ENCODE results near the gene SMAD3.

Gene SMAD3

DNA sequence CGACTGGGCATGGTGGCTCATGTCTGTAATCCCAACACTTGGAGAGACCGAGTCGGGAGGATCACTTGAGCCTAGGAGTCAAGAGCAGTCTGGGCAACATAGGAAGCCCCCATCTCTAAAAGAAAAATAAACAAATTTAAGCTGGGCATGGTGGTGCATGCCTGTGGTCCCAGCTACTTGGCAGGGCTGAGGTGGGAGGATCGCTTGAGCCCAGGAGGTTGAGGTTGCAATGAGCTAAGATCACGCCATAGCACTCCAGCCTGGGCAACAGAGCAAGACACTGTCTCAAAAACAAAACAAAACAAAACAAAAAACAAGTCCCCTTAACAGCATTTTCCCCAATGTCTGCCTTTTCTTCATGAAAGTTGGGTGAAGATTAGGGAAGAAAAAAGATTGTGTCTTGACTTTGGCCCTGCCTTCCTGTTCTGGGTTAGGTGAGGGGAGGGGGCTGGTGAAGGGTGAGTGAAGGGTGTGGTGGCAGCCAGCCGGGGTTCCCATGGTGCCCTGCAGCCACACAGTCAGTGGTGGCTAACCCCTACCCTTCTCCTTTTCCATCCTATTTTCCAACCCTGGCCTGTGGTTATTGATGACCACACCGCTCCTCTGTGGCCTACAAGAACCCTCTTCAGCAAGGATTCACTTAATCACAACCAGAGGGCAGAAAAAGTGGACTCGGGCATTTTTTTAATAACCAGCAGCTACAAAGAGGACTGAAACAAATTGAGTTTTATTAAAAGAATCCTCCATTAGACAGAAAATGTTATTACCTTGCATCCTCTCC, 28.4 kb upstream of the SMAD3 start:
- DNase-seq (ENCODE audit: low read depth in 2 of 2) = no peak

DNA sequence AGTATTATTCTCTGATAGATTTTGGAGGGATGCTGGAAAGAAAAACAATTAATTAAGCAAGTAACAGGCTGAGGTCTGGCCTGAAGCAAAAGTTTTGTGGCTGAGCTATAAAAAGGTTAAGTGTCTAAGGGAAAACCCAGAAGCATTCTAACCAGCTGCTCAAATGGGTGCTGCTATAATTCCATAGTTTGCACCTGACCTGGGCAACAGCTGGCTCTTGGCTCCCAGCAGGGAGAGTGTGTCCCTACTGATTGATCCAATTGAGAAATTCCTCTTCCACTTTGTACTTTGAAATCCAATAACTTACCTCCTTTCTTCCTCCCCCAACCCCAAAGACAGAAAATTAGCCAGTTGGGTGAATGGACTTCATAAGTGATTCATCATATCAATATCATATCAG, 27.7 kb upstream of the SMAD3 start:
- no peak for DNase-seq (ENCODE audit: low read depth in 2 of 2)

DNA sequence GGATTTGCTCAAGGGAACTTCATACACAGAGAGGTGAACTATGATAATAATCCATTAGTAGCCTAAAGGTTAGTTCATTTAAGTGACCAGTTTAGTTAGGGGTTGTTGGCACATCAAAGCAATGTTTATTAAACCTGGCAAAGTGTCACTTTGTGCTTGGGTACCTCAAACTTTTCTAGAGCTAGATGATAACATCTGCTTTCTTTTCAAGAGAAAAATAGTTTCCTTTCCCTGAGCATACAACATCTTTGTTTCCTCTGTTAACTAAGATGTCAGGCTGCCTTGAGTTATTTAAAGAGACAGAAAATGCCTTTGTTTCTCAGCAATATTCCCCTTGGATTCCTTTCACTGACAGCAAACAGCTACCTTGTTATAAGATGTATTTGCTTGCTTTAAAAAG, 26.7 kb upstream of the SMAD3 start:
- DNase-seq (ENCODE audit: low read depth in 2 of 2) = no peak

DNA sequence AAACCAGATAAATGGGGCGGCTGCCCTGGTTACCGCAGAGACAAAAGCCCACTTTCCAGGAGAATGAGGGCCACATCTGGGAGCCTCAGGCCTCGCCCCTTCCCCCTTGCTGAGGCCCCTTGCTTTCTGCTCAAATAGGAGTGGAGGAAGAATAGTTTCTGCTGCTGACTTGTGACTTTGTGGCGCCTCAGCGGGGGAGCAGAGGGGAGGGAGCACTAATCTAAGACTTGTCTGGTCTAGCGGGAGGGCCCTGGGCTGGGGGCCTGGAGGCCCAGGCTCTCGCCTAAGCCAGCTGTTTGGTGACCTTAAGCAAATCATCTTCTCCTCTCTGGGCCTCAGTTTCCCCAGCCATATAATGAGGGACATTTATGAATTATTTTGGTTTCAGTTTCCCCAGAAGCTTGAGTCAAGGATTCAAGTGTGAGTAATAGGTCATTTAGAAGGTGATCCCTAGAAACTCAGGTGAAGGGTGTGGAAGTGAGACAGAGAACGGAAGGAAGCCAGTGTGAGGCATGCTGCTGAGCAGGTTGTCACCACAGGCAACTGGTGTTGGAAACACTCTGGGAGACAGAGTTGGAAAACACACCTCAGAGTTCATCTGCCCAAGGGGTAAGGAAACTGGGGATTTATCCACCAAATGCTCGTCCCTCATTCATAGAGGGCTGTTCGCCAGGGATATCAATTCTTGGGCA, 25.9 kb upstream of the SMAD3 start:
- DNase-seq (ENCODE audit: low read depth in 2 of 2) = no peak

DNA sequence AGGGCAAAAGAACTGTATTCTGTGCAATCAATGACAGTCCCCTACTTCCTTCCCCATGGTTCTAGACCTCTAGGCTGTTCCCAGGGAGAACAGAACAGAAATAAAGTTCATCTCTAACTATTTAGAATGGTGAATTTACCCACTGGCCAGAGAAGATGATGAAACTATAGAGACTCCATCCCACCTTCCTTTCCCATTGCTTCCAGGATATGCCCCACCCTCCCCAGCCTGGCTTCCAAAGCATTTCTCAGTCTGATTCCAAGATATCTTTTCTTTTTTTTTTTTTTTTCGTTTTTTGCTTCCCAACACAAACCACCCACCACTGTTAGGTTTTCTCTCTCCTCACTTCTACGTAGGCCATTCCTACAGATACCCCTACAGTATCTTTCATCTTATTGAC, 25.1 kb upstream of the SMAD3 start:
- no peak for DNase-seq (ENCODE audit: low read depth in 2 of 2)

DNA sequence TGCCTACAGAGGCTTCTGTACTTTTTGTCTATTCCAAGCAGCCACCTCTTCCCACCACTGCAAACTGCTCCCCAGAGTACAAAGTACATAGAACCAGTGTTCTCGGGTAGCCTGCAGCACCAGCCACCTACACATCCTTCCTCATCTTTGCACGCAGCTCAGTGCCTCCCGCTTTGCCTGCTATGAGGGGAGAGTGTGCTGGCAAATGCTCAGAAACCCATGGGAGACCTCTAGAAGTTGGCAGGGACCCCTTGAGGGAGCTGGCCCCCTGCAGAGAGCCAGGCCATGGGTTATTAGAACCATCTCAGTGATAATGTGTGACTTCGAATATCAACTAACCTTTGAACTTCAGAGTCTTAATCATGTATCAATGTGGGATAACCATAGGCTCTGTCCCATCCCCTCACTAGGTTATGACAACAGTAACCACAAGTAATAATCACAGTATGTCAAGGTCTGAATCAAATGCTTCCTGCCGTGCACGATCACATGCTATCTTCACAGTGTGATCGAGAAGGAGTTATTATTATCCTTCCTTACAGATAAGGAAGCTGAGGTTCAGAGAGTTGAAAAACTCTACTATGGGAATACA, 22.8 kb upstream of the SMAD3 start:
- no peak for DNase-seq (ENCODE audit: low read depth in 2 of 2)

DNA sequence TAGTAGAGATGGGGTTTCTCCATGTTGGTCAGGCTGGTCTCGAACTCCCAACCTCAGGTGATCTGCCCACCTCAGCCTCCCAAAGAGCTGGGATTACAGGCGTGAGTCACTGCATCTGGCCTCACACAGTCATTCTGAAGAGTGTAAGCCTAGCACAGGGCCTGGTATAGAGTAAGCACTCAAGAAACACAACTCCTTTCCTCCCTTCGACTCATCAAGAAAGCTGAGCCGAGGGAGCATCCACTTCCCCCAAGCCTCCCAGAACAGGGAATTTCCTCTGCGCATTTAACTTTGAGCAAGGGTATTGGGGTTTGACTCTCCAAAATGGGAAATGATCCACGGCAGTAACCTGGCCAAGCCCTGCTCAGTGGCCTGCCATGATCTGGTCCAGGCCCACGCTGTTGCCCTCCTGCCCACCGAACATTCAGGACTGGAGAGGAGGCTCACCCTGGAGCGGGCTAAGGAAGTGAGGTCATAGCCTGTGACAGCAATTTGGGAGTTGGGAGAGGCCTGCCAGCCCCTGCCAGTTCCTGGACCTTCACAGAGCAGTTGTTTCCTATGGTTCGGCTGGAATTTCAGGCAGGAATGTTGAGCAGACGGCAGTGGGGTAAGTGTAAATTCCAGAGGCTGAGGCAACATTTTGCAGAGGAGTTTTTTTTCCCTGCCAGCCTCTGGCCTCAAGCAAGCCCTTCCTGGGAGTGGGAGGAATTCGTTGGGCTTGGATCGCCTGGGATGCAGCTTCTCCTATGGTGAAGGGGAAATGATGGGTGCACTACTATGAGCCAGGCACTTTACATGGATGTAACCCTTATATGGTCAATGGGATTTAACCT, 21.2 kb upstream of the SMAD3 start:
- no peak for DNase-seq (ENCODE audit: low read depth in 2 of 2)

DNA sequence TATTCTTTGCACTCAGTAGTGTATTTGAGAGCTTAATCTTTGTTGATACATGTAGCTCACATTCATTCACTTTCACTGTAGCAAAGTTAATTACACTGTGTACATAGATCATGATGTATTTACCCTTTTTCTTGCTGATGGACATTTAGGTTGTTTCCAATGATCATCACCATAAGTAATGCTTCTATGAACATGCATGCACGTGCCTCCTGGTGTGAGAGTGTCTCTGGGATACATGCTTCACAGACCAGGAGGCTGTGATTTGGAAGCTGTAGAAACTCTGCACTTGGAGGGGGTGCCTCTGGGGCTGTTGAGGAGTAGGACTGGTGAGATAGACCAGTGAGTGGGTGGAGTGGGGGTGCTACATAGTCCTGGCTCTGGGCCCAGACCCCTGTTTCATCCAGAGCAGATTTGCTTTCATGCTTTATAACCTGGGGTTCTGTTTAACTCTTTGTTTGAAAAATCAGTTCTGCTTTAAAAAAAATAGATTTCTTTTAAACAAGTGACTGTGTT, 18.2 kb upstream of the SMAD3 start:
- DNase-seq (ENCODE audit: low read depth in 2 of 2) = no peak

DNA sequence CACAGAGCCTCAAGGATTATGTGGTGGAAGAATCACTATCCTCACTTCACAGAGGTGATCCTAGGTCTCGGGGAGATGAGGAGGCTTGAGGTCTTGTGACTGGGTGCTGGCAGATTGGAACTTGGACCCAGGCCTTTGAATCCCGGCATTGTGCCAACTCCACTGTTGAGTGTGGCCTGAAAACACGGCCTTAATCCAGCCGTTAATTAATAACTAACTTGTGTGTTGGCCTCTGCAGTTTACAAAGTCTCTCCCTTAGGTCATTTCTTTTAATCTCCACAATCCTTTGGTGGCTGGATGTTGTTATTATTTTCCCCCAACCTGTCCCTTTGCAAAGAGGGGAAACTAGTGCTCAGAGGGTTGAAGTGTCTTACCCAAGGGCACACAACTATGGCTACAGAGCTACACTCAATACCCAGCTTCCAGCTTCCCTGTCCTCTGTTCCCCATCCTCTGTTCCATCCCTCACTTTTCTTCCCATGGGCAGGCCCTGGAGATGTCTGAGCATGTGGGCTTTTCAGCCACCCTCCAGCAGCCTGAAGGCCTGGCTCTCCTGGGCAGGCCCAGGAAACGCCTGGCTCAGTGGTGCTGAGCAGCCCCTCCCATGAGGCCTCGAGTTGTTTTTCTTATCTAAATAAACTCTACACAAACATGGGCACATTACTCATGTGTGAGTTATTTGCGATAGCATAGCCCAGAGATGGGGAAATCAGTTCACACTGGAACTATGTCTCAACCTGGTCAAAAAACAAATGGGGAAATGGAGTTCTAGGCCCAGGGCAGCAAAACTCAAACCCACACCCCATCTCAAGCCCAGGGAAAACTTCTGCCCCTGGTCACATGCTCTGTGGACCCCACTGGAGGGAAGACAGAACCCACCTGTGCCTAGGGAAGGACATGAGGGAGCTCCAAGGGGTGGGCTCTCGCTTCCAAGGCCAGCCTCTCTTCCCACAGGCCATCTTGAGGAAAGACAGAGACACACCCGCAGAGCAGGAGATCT, 16.8 kb upstream of the SMAD3 start:
- DNase-seq (ENCODE audit: low read depth in 2 of 2) = no peak

DNA sequence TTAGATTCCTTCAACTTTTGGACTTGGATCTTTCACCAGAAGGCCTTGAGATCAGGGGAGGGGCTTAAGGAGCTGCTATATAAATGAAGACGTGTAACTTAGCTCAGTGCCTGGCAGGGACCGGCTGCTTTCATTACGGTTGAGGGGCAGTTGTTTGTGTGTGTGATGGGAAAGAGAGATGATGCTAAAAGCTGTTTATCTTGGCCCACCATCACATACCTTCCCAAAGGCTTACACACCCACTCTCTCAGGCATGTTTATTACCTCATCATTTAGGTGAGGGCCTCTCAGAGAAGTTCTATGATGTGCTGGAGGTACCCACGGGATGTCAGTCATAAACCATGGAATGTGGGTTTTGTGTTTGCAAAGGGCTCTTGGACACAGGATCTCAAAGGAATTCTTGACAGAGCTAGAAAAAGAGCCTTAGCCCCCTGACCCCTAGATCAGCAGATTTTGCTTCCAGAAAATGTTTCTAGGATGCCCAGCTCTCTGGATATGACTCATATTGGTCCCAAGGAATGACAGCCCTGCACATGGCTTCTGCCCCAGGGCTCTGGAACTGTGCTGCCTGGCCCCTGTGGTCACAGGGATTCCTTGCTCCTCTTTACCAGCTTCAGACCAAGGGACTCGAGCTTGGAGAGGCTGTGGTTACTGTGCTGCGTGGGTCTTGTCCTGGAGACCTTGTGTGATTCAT, 15.9 kb upstream of the SMAD3 start:
- no peak for DNase-seq (ENCODE audit: low read depth in 2 of 2)

DNA sequence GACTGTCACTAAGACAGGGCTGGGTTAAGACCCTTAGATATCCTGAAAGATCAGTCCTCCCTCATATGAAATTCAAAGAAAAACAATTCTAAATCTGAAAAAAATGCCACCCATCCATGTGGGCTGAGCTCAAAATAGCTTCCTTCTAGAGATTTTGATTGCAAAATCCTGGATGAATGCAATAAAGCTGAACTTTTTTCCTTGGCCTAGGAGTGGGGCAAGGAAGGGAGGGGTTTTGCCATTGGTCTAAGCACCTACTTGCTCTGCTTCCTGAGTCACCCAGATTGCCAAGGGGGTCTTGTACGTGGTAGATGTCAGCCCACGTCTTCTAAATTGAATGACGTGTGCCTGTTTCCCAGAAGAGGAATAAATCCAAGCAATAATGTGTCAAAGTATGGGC, 15.3 kb upstream of the SMAD3 start:
- no peak for DNase-seq (ENCODE audit: low read depth in 2 of 2)

DNA sequence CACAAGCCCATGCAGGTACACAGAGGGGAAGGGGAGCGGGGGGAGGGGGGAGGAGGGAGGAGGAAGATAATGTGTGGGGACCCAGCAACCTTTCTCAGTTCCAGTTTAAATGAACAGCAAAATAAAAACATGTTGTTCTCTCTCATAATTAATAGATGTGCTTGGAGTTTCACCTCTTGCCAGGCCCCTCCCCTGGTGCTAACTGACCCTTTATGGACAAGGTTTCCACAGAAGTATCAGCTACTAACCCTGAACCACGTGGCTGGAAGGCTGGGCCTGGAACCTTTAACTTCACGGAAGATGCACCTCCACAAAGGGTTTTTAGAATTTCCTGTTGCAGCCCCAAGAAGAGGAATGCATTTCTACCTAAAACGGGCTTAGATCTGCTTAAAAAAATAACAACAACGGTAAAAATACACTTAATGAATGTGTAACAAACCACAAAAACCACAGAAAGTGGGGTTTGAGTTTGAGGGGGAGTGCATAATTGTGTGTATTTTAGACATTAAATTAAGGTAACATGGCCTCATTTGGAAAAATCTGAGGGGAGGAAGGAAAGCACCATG, 14.8 kb upstream of the SMAD3 start:
- DNase-seq (ENCODE audit: low read depth in 2 of 2) = no peak

DNA sequence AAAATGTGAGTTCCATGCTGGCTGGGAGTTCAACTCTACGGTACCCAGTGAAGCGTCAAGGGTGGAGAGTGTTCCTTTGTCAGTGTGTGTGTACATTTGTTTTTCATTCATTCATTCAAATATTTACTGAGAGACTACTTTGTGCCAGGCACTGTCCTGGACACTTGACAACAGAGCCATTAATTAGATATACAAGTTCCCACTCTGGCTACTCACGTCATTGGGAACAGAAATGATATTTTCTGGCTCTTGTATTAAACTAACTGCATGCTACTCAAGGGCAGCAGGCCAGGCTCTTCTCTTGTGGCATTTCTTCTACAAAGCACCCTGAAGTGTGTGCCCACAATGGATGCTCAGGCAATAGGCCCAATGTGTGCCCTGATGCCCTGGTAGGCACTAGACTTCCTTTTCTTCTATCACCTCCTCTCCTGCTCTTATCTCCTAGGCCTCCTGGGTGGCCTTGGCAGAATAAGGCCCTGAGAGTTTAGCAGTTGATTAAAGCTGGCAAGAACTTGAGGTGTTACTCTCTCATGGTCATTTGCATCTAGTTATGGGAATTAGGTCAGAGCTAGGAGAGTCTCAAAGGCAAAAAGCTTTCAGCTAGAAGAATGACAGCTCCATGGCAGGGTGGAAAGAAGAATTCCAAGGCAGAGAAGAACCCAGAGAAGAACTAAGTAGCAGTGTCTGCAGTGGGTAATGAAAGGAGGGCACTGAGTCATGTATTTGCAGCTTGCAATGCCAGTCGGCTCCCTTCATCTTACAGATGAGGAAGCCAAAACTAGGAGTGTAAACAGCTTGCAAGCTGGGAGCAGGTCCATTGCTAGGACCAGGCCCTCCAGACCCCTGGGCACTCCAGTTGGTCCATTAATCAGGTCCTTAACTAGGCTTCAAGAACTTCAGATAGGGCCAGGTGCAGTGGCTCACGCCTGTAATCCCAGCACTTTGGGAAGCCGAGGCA, 14.0 kb upstream of the SMAD3 start:
- no peak for DNase-seq (ENCODE audit: low read depth in 2 of 2)

DNA sequence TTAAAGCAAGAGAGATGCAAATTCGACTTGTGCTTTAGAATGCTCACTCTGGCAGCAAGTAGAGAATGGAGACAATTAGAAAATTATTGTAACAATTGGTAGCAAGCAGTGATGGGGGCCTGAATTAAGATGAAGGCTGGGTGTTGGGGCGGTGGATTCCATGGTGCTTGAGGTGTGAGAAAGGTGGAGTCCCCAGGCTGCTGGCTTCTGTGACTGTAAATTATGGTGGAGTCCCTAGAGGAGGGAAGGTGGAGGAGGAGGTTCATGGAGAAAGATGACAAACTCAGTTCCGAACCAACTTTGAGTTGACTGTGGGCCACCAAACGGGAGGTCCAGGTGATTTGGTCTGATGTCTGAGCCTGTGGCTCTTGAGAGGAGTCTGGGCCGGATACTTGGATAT, 10.7 kb upstream of the SMAD3 start:
- DNase-seq (ENCODE audit: low read depth in 2 of 2) = no peak

DNA sequence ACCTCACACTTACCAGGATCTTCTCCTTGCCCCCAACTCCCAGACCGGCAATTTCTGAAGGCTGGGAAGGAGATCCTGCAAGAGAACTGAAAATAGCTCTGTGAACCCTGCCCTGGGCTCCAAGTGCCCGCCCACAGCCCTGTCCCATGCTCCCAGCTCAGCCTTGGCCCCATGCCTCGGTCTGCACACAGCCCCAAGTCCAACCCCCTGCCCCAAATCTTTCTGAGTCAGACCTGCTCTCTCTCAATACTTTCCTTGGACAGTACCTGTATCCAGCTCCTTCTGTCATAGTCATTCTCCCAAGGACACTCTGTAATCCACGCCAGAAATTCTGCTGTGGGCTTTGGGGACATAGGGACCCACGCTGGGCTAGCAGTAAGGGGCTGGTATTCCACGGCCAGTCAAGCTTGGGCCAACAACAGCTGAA, 6.3 kb upstream of the SMAD3 start:
- DNase-seq (ENCODE audit: low read depth in 2 of 2) = no peak

DNA sequence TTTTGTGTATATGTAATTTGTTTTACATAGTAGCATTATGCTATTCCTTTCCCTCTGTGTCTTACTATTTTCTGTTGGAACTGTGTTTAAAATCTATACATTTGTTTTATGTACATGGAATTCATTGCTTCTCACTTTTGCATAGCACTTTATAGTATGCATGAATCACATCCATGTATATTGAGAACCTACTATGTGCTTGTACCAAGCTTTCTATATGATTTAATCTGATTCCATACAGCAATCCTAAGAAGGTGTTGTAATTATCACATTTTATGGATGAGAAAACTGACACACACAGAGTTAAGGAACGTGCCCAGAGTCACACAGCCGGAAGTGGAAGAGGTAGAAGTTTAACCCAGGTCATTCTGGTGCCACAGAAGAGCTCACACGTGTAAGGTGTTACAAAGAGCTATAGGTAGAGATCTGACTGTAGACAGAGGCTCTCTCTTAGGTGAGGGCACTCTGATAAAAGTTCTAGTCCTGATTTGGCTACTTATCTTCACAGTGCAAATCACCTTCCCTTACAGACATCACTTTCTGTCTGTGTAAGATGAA, 3.5 kb upstream of the SMAD3 start:
- DNase-seq (ENCODE audit: low read depth in 2 of 2) = no peak

DNA sequence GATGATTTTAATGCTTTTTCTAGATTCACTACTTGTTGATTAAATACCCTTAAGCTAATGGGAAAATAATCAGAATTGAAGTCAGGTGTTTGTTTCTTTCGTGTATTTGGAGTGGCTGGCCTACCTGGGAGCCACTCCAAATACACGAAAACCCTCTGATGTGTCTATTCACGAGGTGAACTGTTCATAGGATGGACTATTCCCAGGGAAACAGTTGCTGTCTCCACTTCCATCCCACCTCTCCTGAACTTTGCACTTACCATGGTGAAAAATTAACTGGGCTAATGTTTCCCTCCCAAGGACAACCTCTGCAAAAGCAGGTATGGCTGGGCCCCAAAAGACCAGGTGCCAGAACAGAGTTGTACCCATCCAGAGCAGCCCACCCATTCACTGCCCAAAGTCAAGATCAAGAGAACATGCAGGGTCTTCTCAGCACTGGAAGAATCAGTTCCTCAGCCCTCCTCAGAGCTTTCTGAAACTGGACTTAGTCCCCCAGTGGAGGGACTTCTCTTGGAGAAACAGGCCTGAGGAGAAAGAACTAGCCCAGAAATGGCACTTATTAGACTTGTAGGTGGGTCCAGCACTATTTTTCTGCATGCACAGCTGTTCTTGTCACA, 2.9 kb upstream of the SMAD3 start:
- DNase-seq (ENCODE audit: low read depth in 2 of 2) = no peak
